WERI-Rb-1 (cell line): Measurements from ENCODE around the gene ACSM4.
"Not testable (repeated sequence)": the region's sequence is repeated elsewhere in the genome, so short reads cannot be mapped to it uniquely, and the experiment has no call there.

Experiments
- DNase-seq: peaks from one replicate; pipeline ENCODE4 v3.0.0-alpha.2; 2020
- H3K27ac ChIP-seq: fragments of 250-450 bp; sonication (Bioruptor Pico); 2 replicates; pipeline ENCODE4 v1.5.1; 2020; ENCODE audit warnings: mild to moderate bottlenecking, moderate library complexity
- H3K27me3 ChIP-seq: fragments of 250-450 bp; sonication (Bioruptor Pico); 2 replicates; pipeline ENCODE4 v1.5.1; 2021; ENCODE audit warnings: mild to moderate bottlenecking, low read depth, moderate library complexity; ENCODE audit not compliant: insufficient read depth, severe bottlenecking
- H3K36me3 ChIP-seq: fragments of 250-450 bp; sonication (Bioruptor Pico); 2 replicates; pipeline ENCODE4 v1.5.1; 2020; ENCODE audit warnings: mild to moderate bottlenecking, moderate library complexity
- H3K4me3 ChIP-seq: 2 replicates; pipeline ENCODE4 v1.5.1; 2011; ENCODE audit warnings: low read depth, mild to moderate bottlenecking, control low read depth, low read length
- H3K9me3 ChIP-seq: fragments of 250-450 bp; sonication (Bioruptor Pico); 2 replicates; pipeline ENCODE4 v1.5.1; 2021; ENCODE audit warnings: mild to moderate bottlenecking, moderate library complexity; ENCODE audit not compliant: severe bottlenecking
- TF ChIP-seq, protein P1 (sequence below): IDR thresholded peaks from 2 replicates; pipeline ENCODE4 v1.5.1; 2011; ENCODE audit warnings: low read depth, mild to moderate bottlenecking, control low read depth, inconsistent platforms, low read length

Gene ACSM4

DNA sequence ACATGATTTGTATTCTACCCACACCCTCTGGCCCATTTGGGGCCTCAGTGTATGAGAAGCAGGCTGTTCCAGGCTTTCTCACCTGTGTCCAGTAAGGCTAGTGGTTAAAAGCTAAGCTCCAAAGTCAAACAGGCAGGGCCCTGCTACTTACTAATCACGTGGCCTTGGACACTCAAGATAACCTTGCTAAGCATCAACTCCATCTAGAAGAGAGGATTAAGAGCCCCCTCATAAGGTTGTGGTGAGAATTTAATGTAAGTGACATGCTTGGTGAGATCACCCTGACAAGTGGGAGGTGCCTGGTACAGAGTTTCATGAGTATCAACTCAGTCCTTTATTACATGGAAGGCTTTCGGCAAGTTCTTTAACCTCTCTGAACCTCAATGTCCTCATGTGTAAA lies 17.8 kb downstream of the ACSM4 start:
- Histone ChIP-seq H3K9me3 (peaks cover 2% of the 10 kb centered on the region), H3K27ac (no peak overlapping the region), H3K27me3 (peaks cover 7% of the 10 kb centered on the region), H3K36me3 (no peaks in the 10 kb centered on the region), H3K4me3 (no peak overlapping the region)
- DNase-seq = no peak
- TF ChIP-seq, protein P1, sequence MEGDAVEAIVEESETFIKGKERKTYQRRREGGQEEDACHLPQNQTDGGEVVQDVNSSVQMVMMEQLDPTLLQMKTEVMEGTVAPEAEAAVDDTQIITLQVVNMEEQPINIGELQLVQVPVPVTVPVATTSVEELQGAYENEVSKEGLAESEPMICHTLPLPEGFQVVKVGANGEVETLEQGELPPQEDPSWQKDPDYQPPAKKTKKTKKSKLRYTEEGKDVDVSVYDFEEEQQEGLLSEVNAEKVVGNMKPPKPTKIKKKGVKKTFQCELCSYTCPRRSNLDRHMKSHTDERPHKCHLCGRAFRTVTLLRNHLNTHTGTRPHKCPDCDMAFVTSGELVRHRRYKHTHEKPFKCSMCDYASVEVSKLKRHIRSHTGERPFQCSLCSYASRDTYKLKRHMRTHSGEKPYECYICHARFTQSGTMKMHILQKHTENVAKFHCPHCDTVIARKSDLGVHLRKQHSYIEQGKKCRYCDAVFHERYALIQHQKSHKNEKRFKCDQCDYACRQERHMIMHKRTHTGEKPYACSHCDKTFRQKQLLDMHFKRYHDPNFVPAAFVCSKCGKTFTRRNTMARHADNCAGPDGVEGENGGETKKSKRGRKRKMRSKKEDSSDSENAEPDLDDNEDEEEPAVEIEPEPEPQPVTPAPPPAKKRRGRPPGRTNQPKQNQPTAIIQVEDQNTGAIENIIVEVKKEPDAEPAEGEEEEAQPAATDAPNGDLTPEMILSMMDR = no peak

GRCh38 chr12:7322599-7322998 lies 18.7 kb downstream of the ACSM4 start:
- Histone ChIP-seq H3K9me3 (peaks cover 2% of the 10 kb centered on the region), H3K27me3 (peaks cover 9% of the 10 kb centered on the region), H3K36me3 (no peaks in the 10 kb centered on the region), H3K4me3 (no peak overlapping the region), H3K27ac (no peak overlapping the region)
- DNase-seq = no peak
- TF ChIP-seq, protein P1 = no peak

GRCh38 chr12:7324176-7324575 lies 20.3 kb downstream of the ACSM4 start:
- H3K27ac ChIP-seq = no peak overlapping the region
- peaks cover 2% of the 10 kb centered on the region for H3K9me3 ChIP-seq
- no peaks in the 10 kb centered on the region for H3K36me3 ChIP-seq
- H3K4me3 ChIP-seq = no peak overlapping the region
- H3K27me3 ChIP-seq = peaks cover 16% of the 10 kb centered on the region
- no peak for DNase-seq
- TF ChIP-seq, protein P1 = no peak

DNA sequence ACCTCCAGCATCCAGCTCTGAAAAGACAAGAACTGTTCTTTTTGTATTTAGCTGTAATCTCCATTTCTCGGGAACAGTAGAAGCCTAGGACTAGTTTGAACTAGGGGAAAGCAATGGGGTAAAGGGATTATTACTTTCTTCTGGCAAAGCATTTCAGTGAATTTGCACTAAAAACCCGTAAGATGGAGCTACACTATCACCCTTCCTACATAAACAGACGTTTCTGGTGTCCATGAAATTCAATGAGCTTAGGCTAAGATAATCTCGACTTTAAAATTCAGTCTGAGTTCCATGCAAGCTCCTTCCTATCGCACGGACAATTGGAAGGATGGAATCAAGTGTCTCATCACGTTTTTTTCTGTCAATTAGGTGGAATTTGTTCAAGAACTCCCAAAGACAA lies 24.0 kb downstream of the ACSM4 start:
- Histone ChIP-seq H3K4me3 (no peak overlapping the region), H3K27me3 (peaks cover 11% of the 10 kb centered on the region), H3K27ac (no peak overlapping the region), H3K9me3 (peaks cover 4% of the 10 kb centered on the region), H3K36me3 (no peaks in the 10 kb centered on the region)
- TF ChIP-seq, protein P1 = no peak
- no peak for DNase-seq

DNA sequence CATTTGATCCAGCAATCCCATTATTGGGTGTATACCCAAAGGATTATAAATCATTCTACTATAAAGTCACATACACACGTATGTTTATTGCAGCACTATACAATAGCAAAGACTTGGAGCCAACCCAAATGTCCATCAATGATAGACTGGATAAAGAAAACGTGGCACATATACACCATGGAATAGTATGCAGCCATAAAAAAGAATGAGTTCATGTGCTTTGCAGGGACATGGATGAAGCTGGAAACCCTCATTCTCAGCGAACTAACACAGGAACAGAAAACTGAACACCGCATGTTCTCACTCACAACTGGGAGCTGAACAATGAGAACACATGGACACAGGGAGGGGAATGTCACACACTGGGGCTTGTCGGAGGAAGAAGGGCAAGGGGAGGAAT lies 33.9 kb downstream of the ACSM4 start:
- not testable (repeated sequence) for H3K9me3 ChIP-seq, H3K36me3 ChIP-seq, H3K27me3 ChIP-seq, H3K4me3 ChIP-seq, DNase-seq, H3K27ac ChIP-seq

DNA sequence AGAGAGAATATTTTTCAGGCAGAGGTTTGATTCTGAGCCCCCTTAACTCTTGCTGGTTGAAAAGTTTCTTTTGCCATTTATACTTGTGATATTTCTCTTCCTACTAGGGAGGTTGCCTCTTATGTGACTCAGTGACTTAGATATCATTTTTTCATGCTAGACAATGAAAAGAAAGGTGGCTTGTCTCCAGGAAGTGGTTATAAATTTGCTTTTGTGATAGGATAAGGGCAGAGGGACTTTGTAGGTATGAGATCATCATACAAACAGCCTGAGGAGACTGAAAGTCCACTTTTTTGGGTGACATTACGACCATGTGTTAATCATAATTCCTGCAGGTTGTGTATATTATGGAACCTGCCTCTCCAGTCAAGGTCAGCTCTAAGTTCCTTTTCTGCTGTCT lies 35.8 kb downstream of the ACSM4 start:
- Histone ChIP-seq H3K27ac (no peak overlapping the region), H3K9me3 (no peaks in the 10 kb centered on the region), H3K36me3 (no peaks in the 10 kb centered on the region), H3K27me3 (no peaks in the 10 kb centered on the region), H3K4me3 (no peak overlapping the region)
- no peak for DNase-seq
- TF ChIP-seq, protein P1 = no peak
